Cardiac fibroblast (primary cell): Measurements from ENCODE around the gene NCKAP5.

Source experiments
- DNase-seq, 2 donors: peaks; one replicate each; pipeline versions ENCODE4 v3.0.0 to v3.0.0-alpha.2; 2010; ENCODE audit warnings: low read depth in 2 of 2
- H3K4me3 ChIP-seq, 2 donors: replicated peaks in 1 of 2; 1 replicate in 1 of 2; 2 replicates in 1 of 2; pipeline ENCODE4 v1.5.1; 2011; ENCODE audit warnings: low read depth in 2 of 2, low read length in 2 of 2, mild to moderate bottlenecking in 2 of 2, moderate library complexity in 1 of 2
- CTCF ChIP-seq: IDR thresholded peaks from one replicate; pipeline ENCODE4 v1.5.1; 2011; ENCODE audit warnings: low read depth, mild to moderate bottlenecking, low read length, inconsistent platforms

Gene NCKAP5

GRCh38 chr2:133365117-133365516 is 203.1 kb downstream of the NCKAP5 start:
- H3K4me3 ChIP-seq: no peak overlapping the region
- TF ChIP-seq CTCF: no peak
- DNase-seq: peak in 1 of 2 donors; percentile 62

GRCh38 chr2:133364636-133365035 is 203.6 kb downstream of the NCKAP5 start:
- no peak for DNase-seq
- H3K4me3 ChIP-seq: no peak overlapping the region
- no peak for TF ChIP-seq CTCF

GRCh38 chr2:133363884-133364283 is 204.4 kb downstream of the NCKAP5 start:
- TF ChIP-seq CTCF: no peak
- no peak overlapping the region for H3K4me3 ChIP-seq
- DNase-seq: no peak

GRCh38 chr2:133362061-133362476 is 206.2 kb downstream of the NCKAP5 start:
- H3K4me3 ChIP-seq: no peak overlapping the region
- no peak for TF ChIP-seq CTCF
- DNase-seq: peak; percentile 11 to 83

GRCh38 chr2:133360882-133361281 is 207.4 kb downstream of the NCKAP5 start:
- no peak overlapping the region for H3K4me3 ChIP-seq
- no peak for DNase-seq
- TF ChIP-seq CTCF: no peak

- no peak for DNase-seq
- no peak overlapping the region for H3K4me3 ChIP-seq
- no peak for TF ChIP-seq CTCF
These were observed 208.1 kb downstream of the NCKAP5 start for GRCh38 chr2:133360190-133360589.

- TF ChIP-seq CTCF: no peak
- no peak for DNase-seq
- H3K4me3 ChIP-seq: no peak overlapping the region
These were observed 215.5 kb downstream of the NCKAP5 start for GRCh38 chr2:133352719-133353118.
